Measurements from ENCODE around the gene CSRNP3.

CSRNP3 gene

GRCh38 chr2:165450156-165450555 is 19.3 kb upstream of the CSRNP3 start:
- no peak for DNase-seq
- Mint-ChIP-seq H3K27ac (no peak overlapping the region), H3K36me3 (ENCODE audit: low read depth) (no peaks in the 10 kb centered on the region), H3K9me3 (no peaks in the 10 kb centered on the region), H3K4me3 (no peak overlapping the region), H3K4me1 (ENCODE audit: low read depth) (no peaks in the 10 kb centered on the region), H3K27me3 (no peaks in the 10 kb centered on the region)

GRCh38 chr2:165452327-165452726 is 17.2 kb upstream of the CSRNP3 start:
- Mint-ChIP-seq H3K27ac (no peak overlapping the region), H3K9me3 (peaks cover 3% of the 10 kb centered on the region), H3K4me3 (no peak overlapping the region), H3K27me3 (no peaks in the 10 kb centered on the region), H3K36me3 (ENCODE audit: low read depth) (no peaks in the 10 kb centered on the region), H3K4me1 (ENCODE audit: low read depth) (no peaks in the 10 kb centered on the region)
- DNase-seq: no peak

- H3K4me3 Mint-ChIP-seq: no peak overlapping the region
Observed at GRCh38 chr2:165453561-165454094, 15.9 kb upstream of the CSRNP3 start.

GRCh38 chr2:165454905-165455304 is 14.6 kb upstream of the CSRNP3 start:
- Mint-ChIP-seq H3K9me3 (peaks cover 3% of the 10 kb centered on the region), H3K4me1 (ENCODE audit: low read depth) (no peaks in the 10 kb centered on the region), H3K36me3 (ENCODE audit: low read depth) (no peaks in the 10 kb centered on the region), H3K27ac (no peak overlapping the region), H3K27me3 (no peaks in the 10 kb centered on the region), H3K4me3 (no peak overlapping the region)
- no peak for DNase-seq

More at GRCh38 chr2:165453561-165454094, 15.9 kb upstream of the CSRNP3 start:
- Mint-ChIP-seq H3K27ac (no peak overlapping the region), H3K36me3 (ENCODE audit: low read depth) (no peaks in the 10 kb centered on the region), H3K27me3 (no peaks in the 10 kb centered on the region), H3K9me3 (peaks cover 3% of the 10 kb centered on the region), H3K4me1 (ENCODE audit: low read depth) (no peaks in the 10 kb centered on the region)
- no peak for DNase-seq

- Mint-ChIP-seq H3K36me3 (ENCODE audit: low read depth) (no peaks in the 10 kb centered on the region), H3K27me3 (no peaks in the 10 kb centered on the region), H3K27ac (no peak overlapping the region), H3K4me3 (no peak overlapping the region), H3K4me1 (ENCODE audit: low read depth) (no peaks in the 10 kb centered on the region), H3K9me3 (peaks cover 3% of the 10 kb centered on the region)
- no peak for DNase-seq
Observed at GRCh38 chr2:165456027-165456426, 13.5 kb upstream of the CSRNP3 start.

- Mint-ChIP-seq H3K9me3 (no peaks in the 10 kb centered on the region), H3K27ac (no peak overlapping the region)
Observed at GRCh38 chr2:165462443-165462842, 7.1 kb upstream of the CSRNP3 start.

GRCh38 chr2:165466386-165466785 is 3.1 kb upstream of the CSRNP3 start:
- H3K9me3 Mint-ChIP-seq: no peaks in the 10 kb centered on the region
- no peaks in the 10 kb centered on the region for H3K36me3 Mint-ChIP-seq (ENCODE audit: low read depth)
- no peak for DNase-seq
- H3K4me3 Mint-ChIP-seq: no peak overlapping the region
- H3K27ac Mint-ChIP-seq: no peak overlapping the region
- H3K4me1 Mint-ChIP-seq (ENCODE audit: low read depth): no peaks in the 10 kb centered on the region
- H3K27me3 Mint-ChIP-seq: no peaks in the 10 kb centered on the region

More at GRCh38 chr2:165462443-165462842, 7.1 kb upstream of the CSRNP3 start:
- Mint-ChIP-seq H3K4me3 (no peak overlapping the region), H3K27me3 (no peaks in the 10 kb centered on the region), H3K36me3 (ENCODE audit: low read depth) (no peaks in the 10 kb centered on the region), H3K4me1 (ENCODE audit: low read depth) (no peaks in the 10 kb centered on the region)
- no peak for DNase-seq

GRCh38 chr2:165467921-165468320 is 1.6 kb upstream of the CSRNP3 start:
- Mint-ChIP-seq H3K4me1 (ENCODE audit: low read depth) (no peaks in the 10 kb centered on the region), H3K27me3 (peaks cover 3% of the 10 kb centered on the region)
- DNase-seq: no peak

GRCh38 chr2:165470361-165470760 is 863 bp downstream of the CSRNP3 start:
- no peaks in the 10 kb centered on the region for H3K4me1 Mint-ChIP-seq (ENCODE audit: low read depth)
- H3K4me3 Mint-ChIP-seq: no peak overlapping the region
- H3K9me3 Mint-ChIP-seq: no peaks in the 10 kb centered on the region
- H3K36me3 Mint-ChIP-seq (ENCODE audit: low read depth): no peaks in the 10 kb centered on the region
- no peak for DNase-seq
- peaks cover 3% of the 10 kb centered on the region for H3K27me3 Mint-ChIP-seq
- H3K27ac Mint-ChIP-seq: no peak overlapping the region

More at GRCh38 chr2:165467921-165468320, 1.6 kb upstream of the CSRNP3 start:
- no peaks in the 10 kb centered on the region for H3K36me3 Mint-ChIP-seq (ENCODE audit: low read depth)
- no peaks in the 10 kb centered on the region for H3K9me3 Mint-ChIP-seq
- H3K4me3 Mint-ChIP-seq: no peak overlapping the region
- H3K27ac Mint-ChIP-seq: no peak overlapping the region

- Mint-ChIP-seq H3K4me1 (ENCODE audit: low read depth) (no peaks in the 10 kb centered on the region), H3K36me3 (ENCODE audit: low read depth) (no peaks in the 10 kb centered on the region), H3K27me3 (peaks cover 3% of the 10 kb centered on the region), H3K4me3 (no peak overlapping the region), H3K27ac (no peak overlapping the region), H3K9me3 (no peaks in the 10 kb centered on the region)
- no peak for DNase-seq
Observed at GRCh38 chr2:165471349-165471950, 2.0 kb downstream of the CSRNP3 start.

- H3K36me3 Mint-ChIP-seq (ENCODE audit: low read depth): no peaks in the 10 kb centered on the region
- H3K27ac Mint-ChIP-seq: no peak overlapping the region
- DNase-seq: no peak
- no peaks in the 10 kb centered on the region for H3K9me3 Mint-ChIP-seq
- no peak overlapping the region for H3K4me3 Mint-ChIP-seq
- no peaks in the 10 kb centered on the region for H3K4me1 Mint-ChIP-seq (ENCODE audit: low read depth)
- H3K27me3 Mint-ChIP-seq: peaks cover 3% of the 10 kb centered on the region
Observed at GRCh38 chr2:165472922-165473321, 3.4 kb downstream of the CSRNP3 start.

GRCh38 chr2:165474619-165475276 is 5.2 kb downstream of the CSRNP3 start:
- DNase-seq: no peak
- Mint-ChIP-seq H3K27me3 (peaks cover 3% of the 10 kb centered on the region), H3K27ac (no peak overlapping the region), H3K9me3 (no peaks in the 10 kb centered on the region), H3K4me3 (no peak overlapping the region), H3K4me1 (ENCODE audit: low read depth) (no peaks in the 10 kb centered on the region), H3K36me3 (ENCODE audit: low read depth) (no peaks in the 10 kb centered on the region)

GRCh38 chr2:165475277-165476004 is 5.9 kb downstream of the CSRNP3 start:
- no peaks in the 10 kb centered on the region for H3K36me3 Mint-ChIP-seq (ENCODE audit: low read depth)
- no peak overlapping the region for H3K27ac Mint-ChIP-seq
- H3K9me3 Mint-ChIP-seq: no peaks in the 10 kb centered on the region
- no peak overlapping the region for H3K4me3 Mint-ChIP-seq
- H3K4me1 Mint-ChIP-seq (ENCODE audit: low read depth): no peaks in the 10 kb centered on the region
- DNase-seq: no peak
- peaks cover 3% of the 10 kb centered on the region for H3K27me3 Mint-ChIP-seq

- no peaks in the 10 kb centered on the region for H3K9me3 Mint-ChIP-seq
- H3K27ac Mint-ChIP-seq: no peak overlapping the region
- no peaks in the 10 kb centered on the region for H3K36me3 Mint-ChIP-seq (ENCODE audit: low read depth)
- no peaks in the 10 kb centered on the region for H3K4me1 Mint-ChIP-seq (ENCODE audit: low read depth)
- H3K4me3 Mint-ChIP-seq: no peak overlapping the region
- H3K27me3 Mint-ChIP-seq: no peaks in the 10 kb centered on the region
- DNase-seq: no peak
Observed at GRCh38 chr2:165479856-165480255, 10.4 kb downstream of the CSRNP3 start.

GRCh38 chr2:165494573-165494972 is 25.1 kb downstream of the CSRNP3 start:
- no peaks in the 10 kb centered on the region for H3K36me3 Mint-ChIP-seq (ENCODE audit: low read depth)
- H3K27ac Mint-ChIP-seq: no peak overlapping the region
- no peak for DNase-seq
- no peaks in the 10 kb centered on the region for H3K4me1 Mint-ChIP-seq (ENCODE audit: low read depth)
- no peaks in the 10 kb centered on the region for H3K27me3 Mint-ChIP-seq
- H3K9me3 Mint-ChIP-seq: no peaks in the 10 kb centered on the region
- no peak overlapping the region for H3K4me3 Mint-ChIP-seq
